ENCODE measurements around the gene SHF.
"Not testable (repeated sequence)": the region's sequence is repeated elsewhere in the genome, so short reads cannot be mapped to it uniquely, and the experiment has no call there.

Gene SHF

GRCh38 chr15:45187894-45188830, at the start of gene SHF:
Gene SHF (minus strand): TSS chr15:45187966. CDS start chr15:45187951, 15 bp downstream.
- peak; percentile 61 for DNase-seq (ENCODE audit: low spot score)

- DNase-seq (ENCODE audit: low spot score): not testable (repeated sequence)
Measured at GRCh38 chr15:45236806-45237205, 49.0 kb upstream of the SHF start.

GRCh38 chr15:45234562-45235235, 46.9 kb upstream of the SHF start:
- DNase-seq (ENCODE audit: low spot score): no peak

GRCh38 chr15:45231864-45232562, 44.2 kb upstream of the SHF start:
- no peak for DNase-seq (ENCODE audit: low spot score)

GRCh38 chr15:45231132-45231531, 43.4 kb upstream of the SHF start:
- DNase-seq (ENCODE audit: low spot score): no peak

GRCh38 chr15:45230245-45230965, 42.6 kb upstream of the SHF start:
- DNase-seq (ENCODE audit: low spot score): no peak

- DNase-seq (ENCODE audit: low spot score): no peak
Measured at GRCh38 chr15:45228931-45229330, 41.2 kb upstream of the SHF start.

- DNase-seq (ENCODE audit: low spot score): no peak
Measured at GRCh38 chr15:45225506-45226273, 37.9 kb upstream of the SHF start.

- DNase-seq (ENCODE audit: low spot score): no peak
Measured at GRCh38 chr15:45224621-45225217, 37.0 kb upstream of the SHF start.

- DNase-seq (ENCODE audit: low spot score): no peak
Measured at GRCh38 chr15:45221967-45222366, 34.2 kb upstream of the SHF start.

- DNase-seq (ENCODE audit: low spot score): no peak
Measured at GRCh38 chr15:45221053-45221599, 33.4 kb upstream of the SHF start.

- DNase-seq (ENCODE audit: low spot score): no peak
Measured at GRCh38 chr15:45212493-45212892, 24.7 kb upstream of the SHF start.

- peak; percentile 75 for DNase-seq (ENCODE audit: low spot score)
Measured at GRCh38 chr15:45205192-45205591, 17.4 kb upstream of the SHF start.

- DNase-seq (ENCODE audit: low spot score): no peak
Measured at GRCh38 chr15:45203182-45203581, 15.4 kb upstream of the SHF start.

GRCh38 chr15:45201869-45202268, 14.1 kb upstream of the SHF start:
- no peak for DNase-seq (ENCODE audit: low spot score)

- no peak for DNase-seq (ENCODE audit: low spot score)
Measured at GRCh38 chr15:45201557-45201859, 13.7 kb upstream of the SHF start.

- peak; percentile 82 for DNase-seq (ENCODE audit: low spot score)
Measured at GRCh38 chr15:45200799-45201556, 13.2 kb upstream of the SHF start.

GRCh38 chr15:45200001-45200798, 12.4 kb upstream of the SHF start:
- peak; percentile 94 for DNase-seq (ENCODE audit: low spot score)

Measured in SW480 (cell line).